CD4-positive, alpha-beta T cell (primary cell): ENCODE data around the gene CDH6. TPM values are rescaled to one million over a fixed set of nuclear protein-coding genes. Genes with fewer than 3 reads are reported as not detected.

Experiments used
- ATAC-seq: fragments of 200-7000 bp; cut with Tn5 transposase; one replicate; pipeline ENCODE4 v1.10.0; 2022; ENCODE audit warnings: mild to moderate bottlenecking; ENCODE audit not compliant: poor library complexity
- CTCF ChIA-PET: fragments of 350-600 bp; sonication (Branson Sonifier 250); formaldehyde crosslinking; loops from one replicate; lab custom pipeline; 2021; ENCODE audit warnings: antibody characterized with exemption, inconsistent platforms; lab: Charles Lee
- POLR2A ChIA-PET: fragments of 350-600 bp; sonication (Branson Sonifier 250); formaldehyde crosslinking; loops from one replicate; lab custom pipeline; 2021; ENCODE audit warnings: antibody characterized with exemption, inconsistent platforms; lab: Charles Lee
- DNase-seq, 14 experiments: peaks; one replicate each; pipeline ENCODE4 v3.0.0-alpha.2; 2013 to 2020; ENCODE audit warnings: mixed read lengths in 2 of 14
- H3K27ac ChIP-seq, 2 donors: one replicate each; pipeline versions ENCODE4 v1.5.1 to v1.7.0; 2013; ENCODE audit warnings: low read length in 2 of 2, low read depth in 1 of 2, mild to moderate bottlenecking in 1 of 2
- H3K27me3 ChIP-seq, 2 experiments: 1 replicate in 1 of 2; 2 replicates in 1 of 2; pipeline versions ENCODE4 v1.6.1 to v1.7.0; 2013; ENCODE audit warnings: low read length in 2 of 2, control low read depth in 1 of 2, mild to moderate bottlenecking in 1 of 2, moderate library complexity in 1 of 2; ENCODE audit not compliant: insufficient read depth in 2 of 2, control insufficient read depth in 1 of 2
- H3K36me3 ChIP-seq: one replicate; pipeline ENCODE4 v1.6.1; 2013; ENCODE audit warnings: low read length, control low read depth; ENCODE audit not compliant: insufficient read depth
- H3K4me1 ChIP-seq: one replicate; pipeline ENCODE4 v1.6.1; 2013; ENCODE audit warnings: low read length, control low read depth; ENCODE audit not compliant: insufficient read depth
- H3K4me3 ChIP-seq: one replicate; pipeline ENCODE4 v1.5.1; 2013; ENCODE audit warnings: mild to moderate bottlenecking, low read length, moderate library complexity
- H3K9me3 ChIP-seq, 2 experiments: 1 replicate in 1 of 2; 2 replicates in 1 of 2; pipeline versions ENCODE4 v1.6.1 to v1.7.0; 2013; ENCODE audit warnings: low read length in 2 of 2, mild to moderate bottlenecking in 2 of 2, control low read depth in 1 of 2, moderate library complexity in 1 of 2; ENCODE audit not compliant: control insufficient read depth in 1 of 2, insufficient read depth in 1 of 2
- H3K27ac Mint-ChIP-seq: one replicate; pipeline ENCODE4 v1.8.0; 2020; ENCODE audit warnings: mixed read lengths
- H3K27me3 Mint-ChIP-seq: one replicate; pipeline ENCODE4 v1.8.0; 2021; ENCODE audit warnings: mixed read lengths
- H3K36me3 Mint-ChIP-seq: one replicate; pipeline ENCODE4 v1.8.0; 2021; ENCODE audit warnings: low read depth, mixed read lengths
- H3K4me1 Mint-ChIP-seq: one replicate; pipeline ENCODE4 v1.8.0; 2021; ENCODE audit warnings: low read depth, mixed read lengths
- H3K4me3 Mint-ChIP-seq: one replicate; pipeline ENCODE4 v1.8.0; 2020; ENCODE audit warnings: mild to moderate bottlenecking, mixed read lengths
- H3K9me3 Mint-ChIP-seq: one replicate; pipeline ENCODE4 v1.8.0; 2020; ENCODE audit warnings: mixed read lengths
- CTCF ChIP-seq: fragments of 200-600 bp; IDR thresholded peaks from one replicate; pipeline ENCODE4 v1.8.0; 2022; ENCODE audit warnings: antibody characterized with exemption, mild to moderate bottlenecking
- intact Hi-C, 2 experiments: fragments of 100-400 bp; cut with DNase I in 1 of 2; cut with micrococcal nuclease in 1 of 2; formaldehyde crosslinking; loops; one replicate each; pipeline versions ENCODE4 v1.15.1 to v1.9.0; 2023 to 2025; cut with DNase I, micrococcal nuclease
- total RNA-seq, 174 experiments: library from RNA in 2 of 174; stranded (reverse) in 2 of 174; gene quantifications; one replicate each; pipeline ENCODE4 v1.2.3 and lab custom pipeline; 2021 to 2026

CDH6 gene
- total RNA-seq, 2 experiments from 2014 or later: not detected

- ChIA-PET POLR2A (no interaction called here), CTCF (no interaction called here)
- no peak for ATAC-seq
- Mint-ChIP-seq H3K4me1 (no peaks in the 10 kb centered on the region), H3K27me3 (peaks cover 3% of the 10 kb centered on the region), H3K9me3 (no peaks in the 10 kb centered on the region), H3K36me3 (no peaks in the 10 kb centered on the region), H3K27ac (no peak overlapping the region), H3K4me3 (no peak overlapping the region)
- Histone ChIP-seq H3K9me3 (peaks cover 0 to 3% of the 10 kb centered on the region in 2 experiments), H3K4me3 (no peak overlapping the region), H3K27ac (no peak overlapping the region), H3K36me3 (no peaks in the 10 kb centered on the region), H3K27me3 (no peaks in the 10 kb centered on the region), H3K4me1 (no peaks in the 10 kb centered on the region)
- intact Hi-C loops: no loop called here
- DNase-seq: no peak
- TF ChIP-seq CTCF: no peak
Observed at GRCh38 chr5:31289429-31289828, 95.9 kb downstream of the CDH6 start.

GRCh38 chr5:31291323-31291854 lies 97.9 kb downstream of the CDH6 start:
- intact Hi-C loops: no loop called here
- Mint-ChIP-seq H3K36me3 (no peaks in the 10 kb centered on the region), H3K27me3 (peaks cover 3% of the 10 kb centered on the region), H3K4me1 (no peaks in the 10 kb centered on the region), H3K9me3 (no peaks in the 10 kb centered on the region), H3K4me3 (no peak overlapping the region), H3K27ac (no peak overlapping the region)
- ChIA-PET CTCF (no interaction called here), POLR2A (no interaction called here)
- no peak overlapping the region for H3K4me3 ChIP-seq
- peaks cover 0 to 3% of the 10 kb centered on the region in 2 experiments for H3K9me3 ChIP-seq
- H3K27ac ChIP-seq: no peak overlapping the region
- ATAC-seq (no peak), DNase-seq (no peak)
- H3K36me3 ChIP-seq: no peaks in the 10 kb centered on the region
- H3K4me1 ChIP-seq: no peaks in the 10 kb centered on the region
- no peaks in the 10 kb centered on the region for H3K27me3 ChIP-seq
- no peak for TF ChIP-seq CTCF

GRCh38 chr5:31300501-31300900 lies 107.0 kb downstream of the CDH6 start:
- Histone ChIP-seq H3K4me3 (no peak overlapping the region), H3K27ac (no peak overlapping the region), H3K36me3 (no peaks in the 10 kb centered on the region), H3K9me3 (peaks cover 0 to 4% of the 10 kb centered on the region in 2 experiments), H3K4me1 (no peaks in the 10 kb centered on the region), H3K27me3 (no peaks in the 10 kb centered on the region)
- H3K4me3 Mint-ChIP-seq: no peak overlapping the region
- no peaks in the 10 kb centered on the region for H3K9me3 Mint-ChIP-seq
- intact Hi-C loops: no loop called here
- no peaks in the 10 kb centered on the region for H3K4me1 Mint-ChIP-seq
- ChIA-PET CTCF (no interaction called here), POLR2A (no interaction called here)
- H3K27me3 Mint-ChIP-seq: peaks cover 9% of the 10 kb centered on the region
- ATAC-seq (no peak), DNase-seq (no peak)
- no peak for TF ChIP-seq CTCF
- no peaks in the 10 kb centered on the region for H3K36me3 Mint-ChIP-seq
- no peak overlapping the region for H3K27ac Mint-ChIP-seq
